Fibroblast of mammary gland (primary cell): ENCODE measurements around the gene CBFB.

Experiments
- DNase-seq: peaks from one replicate; pipeline ENCODE4 v3.0.0-alpha.2; 2010; ENCODE audit warnings: low read depth
- H3K4me3 ChIP-seq: 2 replicates; pipeline ENCODE4 v1.5.1; 2011; ENCODE audit warnings: low read depth, mild to moderate bottlenecking, low read length, moderate library complexity; ENCODE audit not compliant: control insufficient read depth
- CTCF ChIP-seq: conservative IDR thresholded peaks from 2 replicates; pipeline ENCODE4 v1.5.1; 2011; ENCODE audit warnings: low read depth, low read length, inconsistent platforms; ENCODE audit not compliant: control insufficient read depth, insufficient read depth

Gene CBFB

GRCh38 chr16:67029254-67030096 lies 526 bp downstream of the CBFB start:
- no peak for TF ChIP-seq CTCF
- DNase-seq, result peak; percentile 48
- peak overlapping the region; percentile 75 for H3K4me3 ChIP-seq

GRCh38 chr16:67030221-67030962 lies 1.4 kb downstream of the CBFB start:
- TF ChIP-seq CTCF, result no peak
- no peak for DNase-seq
- peak overlapping the region; percentile 75 for H3K4me3 ChIP-seq

GRCh38 chr16:67034487-67034886 lies 5.5 kb downstream of the CBFB start:
- peak; percentile 70 for DNase-seq
- no peak for TF ChIP-seq CTCF
- H3K4me3 ChIP-seq, result no peak overlapping the region

GRCh38 chr16:67035364-67035763 lies 6.4 kb downstream of the CBFB start:
- DNase-seq, result no peak
- no peak for TF ChIP-seq CTCF
- no peak overlapping the region for H3K4me3 ChIP-seq

- no peak overlapping the region for H3K4me3 ChIP-seq
- DNase-seq, result peak; percentile 49
- no peak for TF ChIP-seq CTCF
Measured at GRCh38 chr16:67036323-67036741, 7.4 kb downstream of the CBFB start.

- no peak for TF ChIP-seq CTCF
- H3K4me3 ChIP-seq, result no peak overlapping the region
- no peak for DNase-seq
Measured at GRCh38 chr16:67039260-67040020, 10.5 kb downstream of the CBFB start.
